HEK293T (cell line): ENCODE data around the gene C5orf58.

Experiments used
- CTCF ChIA-PET: fragments of 350-600 bp; formaldehyde crosslinking; extraction: SDS; loops from one replicate; lab custom pipeline; 2021; ENCODE audit warnings: antibody characterized with exemption, inconsistent platforms; lab: Yijun Ruan, JAX
- POLR2A ChIA-PET: fragments of 350-600 bp; formaldehyde crosslinking; extraction: SDS; loops from one replicate; lab custom pipeline; 2020; ENCODE audit warnings: antibody characterized with exemption, inconsistent platforms; lab: Yijun Ruan, JAX
- DNase-seq: peaks from one replicate; pipeline ENCODE4 v3.0.0; 2012; ENCODE audit warnings: mixed read lengths; ENCODE audit errors: extremely low spot score
- ARNT ChIP-seq: fragments of 450-650 bp; IDR thresholded peaks from 2 replicates; pipeline ENCODE4 v1.6.1; 2017; ENCODE audit warnings: mild to moderate bottlenecking
- BHLHE40 ChIP-seq: fragments of 450-650 bp; IDR thresholded peaks from 2 replicates; pipeline ENCODE4 v1.6.1; 2016; ENCODE audit warnings: mild to moderate bottlenecking, moderate library complexity, borderline replicate concordance
- CTBP1 ChIP-seq: fragments of 450-650 bp; IDR thresholded peaks from 2 replicates; pipeline ENCODE4 v1.6.1; 2016; ENCODE audit warnings: borderline replicate concordance
- ELF4 ChIP-seq: fragments of 450-650 bp; IDR thresholded peaks from 2 replicates; pipeline ENCODE4 v1.6.1; 2017; ENCODE audit warnings: antibody characterized with exemption
- FOXA1 ChIP-seq: fragments of 450-650 bp; IDR thresholded peaks from 2 replicates; pipeline ENCODE4 v1.6.1; 2016; ENCODE audit warnings: mild to moderate bottlenecking
- FOXK2 ChIP-seq: fragments of 450-650 bp; IDR thresholded peaks from 2 replicates; pipeline ENCODE4 v1.6.1; 2016; ENCODE audit warnings: mild to moderate bottlenecking
- FOXM1 ChIP-seq: fragments of 450-650 bp; IDR thresholded peaks from 2 replicates; pipeline ENCODE4 v1.6.1; 2017; ENCODE audit warnings: mild to moderate bottlenecking, borderline replicate concordance
- HDGF ChIP-seq: fragments of 450-650 bp; IDR thresholded peaks from 2 replicates; pipeline ENCODE4 v1.6.1; 2017; ENCODE audit warnings: antibody characterized with exemption, borderline replicate concordance
- L3MBTL2 ChIP-seq: fragments of 450-650 bp; conservative IDR thresholded peaks from 2 replicates; pipeline ENCODE4 v1.6.1; 2016; ENCODE audit warnings: mild to moderate bottlenecking
- LEF1 ChIP-seq: fragments of 450-650 bp; IDR thresholded peaks from 2 replicates; pipeline ENCODE4 v1.6.1; 2017; ENCODE audit warnings: mild to moderate bottlenecking, borderline replicate concordance
- NFRKB ChIP-seq: fragments of 450-650 bp; IDR thresholded peaks from 2 replicates; pipeline ENCODE4 v1.6.1; 2016; ENCODE audit warnings: mild to moderate bottlenecking, moderate library complexity
- PKNOX1 ChIP-seq: fragments of 450-650 bp; IDR thresholded peaks from 2 replicates; pipeline ENCODE4 v1.6.1; 2016
- SP1 ChIP-seq: fragments of 450-650 bp; IDR thresholded peaks from 2 replicates; pipeline ENCODE4 v1.6.1; 2017
- SUZ12 ChIP-seq: fragments of 450-650 bp; IDR thresholded peaks from 2 replicates; pipeline ENCODE4 v1.6.1; 2016; ENCODE audit warnings: mild to moderate bottlenecking
- TARDBP ChIP-seq: fragments of 450-650 bp; IDR thresholded peaks from 2 replicates; pipeline ENCODE4 v1.6.1; 2016
- ZNF384 ChIP-seq: fragments of 450-650 bp; IDR thresholded peaks from 2 replicates; pipeline ENCODE4 v1.6.1; 2016

The C5orf58 gene

DNA sequence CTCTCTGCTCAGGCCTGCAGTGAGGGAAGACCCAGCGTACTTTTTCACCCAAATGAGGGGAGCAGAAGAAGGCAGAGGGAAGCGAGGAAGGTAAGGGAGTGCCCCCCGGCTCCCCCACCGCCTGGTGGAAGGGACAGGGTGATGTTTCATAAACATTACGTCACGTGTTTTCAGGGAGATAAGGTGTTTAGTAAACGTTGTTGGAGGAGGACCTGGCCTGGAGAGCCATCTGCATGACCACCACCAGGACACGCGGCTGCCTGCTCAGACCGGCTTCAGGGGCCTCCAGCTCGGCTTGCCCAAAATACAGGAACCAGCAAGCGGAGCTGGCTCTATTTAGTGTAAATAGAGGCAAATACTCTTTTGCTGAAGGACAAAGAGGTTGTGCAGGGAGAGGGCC lies 40.0 kb upstream of the C5orf58 start:
- ChIA-PET CTCF (interaction anchor here (1.4 kb wide), 1 partner anchor 9 kb away, joined by 5 read pairs; no protein-coding TSS in a partner anchor), POLR2A (no interaction called here)
- no peak for DNase-seq
- TF ChIP-seq ZNF384 = no peak
- TF ChIP-seq PKNOX1 = no peak
- no peak for TF ChIP-seq FOXK2
- no peak for TF ChIP-seq CTBP1
- TF ChIP-seq ARNT = no peak
- TF ChIP-seq FOXA1 = no peak
- TF ChIP-seq NFRKB = no peak
- TF ChIP-seq FOXM1 = no peak
- TF ChIP-seq BHLHE40 = no peak
- TF ChIP-seq SUZ12 = no peak
- TF ChIP-seq LEF1 = no peak
- TF ChIP-seq TARDBP = no peak
- TF ChIP-seq SP1 = no peak
- TF ChIP-seq ELF4 = no peak

DNA sequence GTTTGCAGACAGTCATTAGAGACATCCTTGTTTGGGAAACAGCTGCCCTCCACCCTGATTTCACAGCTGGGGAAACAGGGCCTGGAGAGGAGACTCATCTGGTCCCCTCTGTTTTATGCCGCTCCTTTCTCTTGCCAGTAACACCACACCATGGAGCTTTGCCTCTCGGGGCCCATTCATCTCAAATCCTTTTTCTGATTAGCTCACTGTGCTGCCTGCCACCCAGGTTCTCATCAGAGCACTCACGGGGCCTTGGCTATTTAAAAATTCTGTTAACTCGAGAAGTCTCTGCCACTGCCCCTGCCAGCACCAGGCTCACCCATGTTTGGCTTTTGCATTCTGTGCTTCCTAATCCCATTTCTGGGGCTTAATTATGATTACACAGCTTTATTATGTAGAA lies 36.8 kb upstream of the C5orf58 start:
- TF ChIP-seq FOXM1 (no peak), SUZ12 (no peak), SP1 (no peak), NFRKB (no peak), FOXA1 (no peak), HDGF (no peak), ZNF384 (no peak), ARNT (no peak), ELF4 (no peak), PKNOX1 (no peak), FOXK2 (no peak), TARDBP (no peak), LEF1 (no peak), CTBP1 (no peak), BHLHE40 (no peak)
- ChIA-PET CTCF (interaction anchor here (1.4 kb wide), 1 partner anchor 12 kb away, joined by 5 read pairs; no protein-coding TSS in a partner anchor), POLR2A (interaction anchor here (1.4 kb wide), 1 partner anchor 10 kb away, joined by 4 read pairs; no protein-coding TSS in a partner anchor)
- DNase-seq = no peak

DNA sequence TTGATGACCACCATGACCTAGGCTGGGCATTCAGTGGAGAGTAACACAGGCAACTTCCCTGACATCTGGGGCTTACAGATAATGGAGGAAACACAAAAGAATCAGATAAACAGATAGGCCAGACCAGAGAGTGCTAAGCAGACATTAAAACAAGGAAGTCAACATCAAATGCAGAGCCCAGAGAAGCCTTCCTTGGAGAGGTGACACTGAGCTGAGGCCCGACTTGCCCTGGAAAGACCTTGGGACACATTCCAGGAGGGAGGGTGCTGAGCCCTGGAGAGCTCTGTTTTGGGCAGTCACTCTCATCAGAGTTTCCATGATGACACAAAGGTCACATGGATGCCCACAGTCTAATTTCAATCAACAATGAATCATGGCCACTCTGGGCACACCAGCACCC lies 31.9 kb upstream of the C5orf58 start:
- CTCF ChIA-PET = no interaction called here
- TF ChIP-seq L3MBTL2 (no peak), NFRKB (no peak), PKNOX1 (no peak), HDGF (no peak), FOXK2 (no peak)
- POLR2A ChIA-PET = no interaction called here
- no peak for DNase-seq

DNA sequence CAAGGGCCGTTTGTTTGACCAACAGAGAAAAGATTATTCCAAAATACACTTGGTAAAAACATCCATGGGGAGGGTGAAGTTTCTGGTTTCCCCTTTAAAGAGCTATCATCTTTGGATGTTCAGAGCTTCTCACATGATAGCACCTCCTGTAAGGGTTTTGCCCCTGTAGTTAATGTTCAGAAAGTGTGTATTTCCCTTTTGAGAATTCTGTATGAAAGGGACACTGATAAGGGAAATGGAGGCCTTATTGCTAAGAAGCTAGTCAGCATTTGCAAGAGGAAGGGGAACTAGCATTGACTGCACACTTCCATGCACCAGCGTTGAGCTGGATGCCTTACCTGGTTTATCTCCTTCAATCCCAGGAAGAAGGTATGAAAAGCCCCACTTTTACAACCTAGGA lies 31.5 kb upstream of the C5orf58 start:
- DNase-seq = no peak
- ChIA-PET CTCF (interaction anchor here (0.7 kb wide), 1 partner anchor 18 kb away, joined by 3 read pairs; no protein-coding TSS in a partner anchor), POLR2A (no interaction called here)
- TF ChIP-seq TARDBP (no peak), PKNOX1 (no peak), LEF1 (no peak), SP1 (no peak), FOXM1 (no peak), CTBP1 (no peak), ARNT (no peak), L3MBTL2 (no peak), HDGF (no peak), FOXA1 (no peak), SUZ12 (no peak), ELF4 (no peak), BHLHE40 (no peak), NFRKB (no peak)

DNA sequence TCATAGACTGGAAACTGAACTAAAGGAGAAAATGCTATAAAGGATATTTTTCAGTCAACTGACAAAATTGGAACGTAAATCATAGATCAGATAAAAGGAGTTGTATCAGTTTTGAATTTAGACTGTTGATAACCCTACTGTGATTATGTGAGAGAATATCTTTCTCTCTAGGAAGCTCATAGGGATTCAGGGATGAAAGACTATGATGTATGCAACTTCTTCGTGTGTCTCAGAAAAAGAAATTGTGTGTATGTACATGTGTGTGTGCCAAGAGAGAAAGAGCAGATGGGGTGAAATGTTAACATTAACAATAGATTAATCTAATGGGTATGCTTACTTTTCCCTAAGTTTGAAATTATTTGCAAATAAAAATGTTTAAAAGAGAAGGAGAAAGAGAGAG lies 30.7 kb upstream of the C5orf58 start:
- ChIA-PET POLR2A (no interaction called here), CTCF (interaction anchor here (0.7 kb wide), 1 partner anchor 18 kb away, joined by 3 read pairs; no protein-coding TSS in a partner anchor)
- DNase-seq = no peak
- no peak for TF ChIP-seq L3MBTL2
- TF ChIP-seq SP1 = no peak
- TF ChIP-seq PKNOX1 = no peak
- no peak for TF ChIP-seq ELF4
- no peak for TF ChIP-seq FOXA1
- TF ChIP-seq LEF1 = no peak
- no peak for TF ChIP-seq HDGF
- TF ChIP-seq NFRKB = no peak
- TF ChIP-seq TARDBP = no peak
- TF ChIP-seq FOXK2 = no peak
- TF ChIP-seq CTBP1 = no peak
- no peak for TF ChIP-seq ZNF384
- no peak for TF ChIP-seq FOXM1
- TF ChIP-seq SUZ12 = no peak
- TF ChIP-seq ARNT = no peak
- TF ChIP-seq BHLHE40 = no peak
